GM18951 (cell line): ENCODE data around the gene LRIG1.

Experiments
- POLR2A ChIP-seq: IDR thresholded peaks from 4 replicates; pipeline ENCODE4 v1.6.1; 2011; ENCODE audit warnings: mild to moderate bottlenecking; ENCODE audit not compliant: insufficient read length, insufficient read depth; ENCODE audit errors: extremely low read depth
- in situ Hi-C: fragments of 300-500 bp; cut with MboI; formaldehyde crosslinking; loops from one replicate; pipeline ENCODE4 v1.12.0; 2022; ENCODE audit warnings: low sequenced_read_pairs, mixed read lengths, inconsistent platforms; ENCODE audit not compliant: unreplicated experiment

LRIG1 gene

DNA sequence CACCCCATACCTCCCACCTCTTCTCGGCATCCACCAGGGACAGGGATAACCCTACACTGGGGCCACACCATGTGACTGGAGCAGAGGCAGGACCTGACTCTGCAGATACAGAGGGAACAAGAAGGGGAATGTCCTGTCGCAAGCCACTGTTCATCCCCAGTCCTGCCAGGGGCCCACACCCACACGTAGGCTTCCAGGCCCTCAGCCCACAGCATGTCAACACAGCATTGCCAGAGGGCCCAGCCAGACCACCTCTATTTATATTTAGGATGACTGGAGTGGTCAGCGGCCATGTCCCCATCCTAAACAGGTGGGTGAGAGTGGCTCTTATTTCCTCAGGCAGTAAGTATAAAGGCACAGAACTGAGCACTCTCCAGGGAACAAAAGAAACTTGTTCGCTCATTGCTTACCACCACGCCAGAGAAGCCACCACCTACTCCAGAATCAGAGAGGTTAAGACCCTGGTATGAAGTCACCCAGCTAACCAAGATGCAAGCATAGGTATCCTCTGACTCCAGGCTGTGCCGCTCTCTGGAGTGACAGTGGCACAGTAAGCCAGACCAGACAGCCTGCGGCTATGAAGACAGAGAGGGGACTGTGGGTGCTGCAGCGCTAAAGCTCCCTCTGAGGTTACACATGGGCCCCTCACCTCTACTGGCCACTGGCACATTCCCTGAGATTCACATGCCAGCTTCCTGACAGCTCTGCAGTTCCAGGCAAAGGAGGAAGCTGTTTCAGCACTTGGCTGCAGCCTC lies 67.9 kb downstream of the LRIG1 start:
- no peak for TF ChIP-seq POLR2A
- in situ Hi-C loops: no loop called here

DNA sequence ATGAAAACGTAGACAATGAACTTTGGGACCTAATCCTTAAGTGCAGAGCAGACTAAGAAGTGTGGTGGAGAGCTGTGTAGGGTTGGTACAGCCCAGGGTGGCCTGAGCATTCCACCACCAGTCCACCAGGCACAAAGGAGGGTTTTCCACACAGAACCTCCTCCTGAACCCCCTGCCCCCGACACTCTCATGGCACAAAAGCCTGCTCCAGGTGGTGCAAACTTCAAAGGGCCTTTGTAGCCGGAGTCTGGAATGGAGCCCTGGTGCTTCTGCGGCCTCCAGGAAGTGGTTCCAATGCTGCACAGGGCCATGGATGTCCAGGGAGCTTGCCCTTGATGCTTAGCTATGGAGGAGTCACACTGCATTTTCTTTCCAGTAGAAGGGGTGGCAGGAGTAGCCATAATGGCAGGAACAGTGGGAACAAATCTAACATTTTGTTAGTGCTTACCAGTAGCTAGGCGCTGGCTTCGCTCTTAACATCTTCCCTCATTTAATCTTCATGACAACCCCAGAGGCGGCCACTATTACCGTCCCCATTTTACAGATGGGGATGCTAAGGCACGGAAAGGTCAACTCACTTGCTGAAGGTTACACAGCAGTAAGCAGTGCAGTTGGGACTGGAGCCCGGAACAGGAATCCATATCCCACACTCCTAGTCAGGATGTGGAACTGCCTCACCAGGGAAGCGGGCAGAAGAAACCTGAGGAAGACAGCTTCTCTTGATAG lies 68.6 kb downstream of the LRIG1 start:
- in situ Hi-C loops: no loop called here
- no peak for TF ChIP-seq POLR2A

DNA sequence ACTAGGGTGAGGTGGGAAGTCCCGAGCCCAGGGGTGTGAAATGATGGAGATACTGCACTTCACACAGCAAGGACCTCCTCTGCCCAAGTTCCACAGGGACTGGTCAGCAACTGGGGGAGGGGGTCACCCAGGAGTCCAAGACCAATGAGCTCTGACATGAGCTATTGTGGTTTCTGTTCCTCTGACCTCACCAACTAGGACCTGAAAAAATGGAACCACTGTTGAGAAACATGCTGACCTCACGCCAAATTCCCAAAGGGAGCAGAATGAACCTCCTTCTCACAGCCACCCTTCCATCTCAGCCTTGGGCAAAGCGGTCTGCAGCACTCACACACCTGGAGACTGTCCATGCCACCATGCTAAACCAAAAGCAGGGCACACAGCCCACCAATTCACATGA lies 69.3 kb downstream of the LRIG1 start:
- TF ChIP-seq POLR2A: no peak
- in situ Hi-C loops: no loop called here

DNA sequence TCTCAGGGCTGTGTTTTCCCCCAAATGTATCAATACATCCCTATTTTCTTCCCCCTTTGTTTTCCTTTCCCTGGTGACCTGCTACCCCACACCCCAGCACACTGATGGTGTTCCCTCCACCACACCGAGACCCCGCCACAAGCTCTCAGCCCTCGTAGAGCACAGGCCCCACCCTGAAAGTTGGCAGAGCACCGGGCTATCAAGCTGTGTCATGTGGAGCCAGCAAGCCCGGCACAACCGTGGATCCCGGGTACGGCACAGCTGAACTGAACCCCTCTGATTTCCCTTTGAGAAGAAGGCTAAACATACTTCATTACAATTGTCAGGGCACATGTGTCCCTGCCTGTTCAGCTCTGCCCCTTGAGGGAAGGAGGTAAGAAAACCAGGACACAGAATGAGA lies 69.9 kb downstream of the LRIG1 start:
- in situ Hi-C loops: no loop called here
- TF ChIP-seq POLR2A: no peak

DNA sequence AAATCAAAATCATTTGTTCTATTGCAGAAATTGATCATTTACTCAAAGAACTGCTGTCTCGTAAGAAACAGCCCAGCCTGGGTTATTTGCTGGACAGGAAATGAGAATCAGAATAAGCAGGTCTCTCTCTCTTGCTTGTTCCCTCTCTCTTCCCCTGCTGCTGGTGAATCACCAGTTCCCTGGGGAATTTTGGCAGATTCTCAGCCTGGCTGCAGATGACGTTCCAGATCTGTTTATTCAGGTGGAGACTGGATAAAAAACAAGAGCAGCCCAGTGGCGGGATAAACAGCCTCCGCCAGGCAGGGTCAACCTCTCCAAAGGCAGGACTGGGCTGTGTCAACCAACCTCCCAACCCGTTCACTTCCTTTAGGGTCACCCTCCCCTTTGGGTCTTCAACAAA lies 72.1 kb downstream of the LRIG1 start:
- in situ Hi-C loops: no loop called here
- TF ChIP-seq POLR2A: no peak

DNA sequence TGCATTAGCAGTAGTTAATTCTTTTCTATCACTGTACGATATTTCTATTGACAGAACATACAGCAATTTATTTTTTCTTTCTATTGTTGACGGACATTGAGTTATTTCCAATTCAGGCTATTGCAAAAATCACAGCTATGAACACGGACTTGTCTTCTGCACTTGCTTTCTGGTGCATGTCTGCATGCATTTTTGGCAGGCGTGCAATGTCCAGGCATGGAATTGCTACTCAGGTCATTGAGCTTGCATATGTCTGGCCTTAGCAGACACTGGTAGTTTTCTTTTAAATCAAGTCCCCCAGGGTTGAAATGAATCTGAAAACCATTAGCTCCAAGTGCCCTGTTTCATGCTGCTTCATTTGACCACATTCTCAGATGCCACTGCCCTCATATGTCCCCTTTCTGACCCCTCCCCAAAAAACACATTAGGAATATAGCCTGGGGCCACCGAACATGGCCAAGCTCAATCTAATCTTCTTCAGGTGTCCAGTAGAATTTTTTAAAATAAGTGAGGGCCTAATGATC lies 72.8 kb downstream of the LRIG1 start:
- in situ Hi-C loops: no loop called here
- TF ChIP-seq POLR2A: no peak

DNA sequence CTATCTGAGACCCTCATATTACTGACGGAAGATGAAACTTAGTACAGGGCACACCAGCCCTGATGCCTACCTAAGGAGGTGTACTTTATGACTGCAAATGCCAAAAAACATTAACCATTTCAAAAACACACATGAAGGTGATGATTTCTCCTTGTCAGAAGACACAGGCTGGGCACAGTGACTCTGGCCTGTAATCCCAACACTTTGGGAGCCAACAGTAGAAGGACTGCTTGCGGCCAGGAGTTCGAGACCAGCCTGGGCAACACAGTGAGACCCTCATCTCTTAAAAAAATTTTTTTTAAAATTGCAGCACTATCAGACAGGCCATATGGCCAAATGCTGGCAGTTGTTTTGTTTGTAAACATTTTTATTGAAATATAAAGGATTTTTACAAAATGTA lies 73.5 kb downstream of the LRIG1 start:
- in situ Hi-C loops: no loop called here
- TF ChIP-seq POLR2A: no peak

DNA sequence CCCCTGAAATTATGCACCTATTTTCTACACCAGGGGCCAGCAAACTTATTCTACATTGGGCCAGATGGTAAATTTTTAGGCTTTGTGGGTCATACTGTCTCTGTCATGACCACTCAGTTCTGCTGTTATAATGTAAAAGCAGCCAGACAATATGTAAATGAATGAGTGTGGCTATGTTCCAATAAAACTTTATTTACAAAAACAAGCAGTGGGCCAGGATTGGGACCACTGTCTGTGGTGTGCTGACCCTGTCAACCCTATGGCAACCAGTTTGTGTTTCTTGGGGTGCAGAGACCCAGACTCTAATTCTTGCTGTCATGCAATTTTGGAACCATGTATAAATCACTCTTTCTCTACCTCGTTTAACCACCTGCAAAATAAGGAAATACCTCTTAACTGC lies 74.7 kb downstream of the LRIG1 start:
- in situ Hi-C loops: no loop called here
- TF ChIP-seq POLR2A: no peak

DNA sequence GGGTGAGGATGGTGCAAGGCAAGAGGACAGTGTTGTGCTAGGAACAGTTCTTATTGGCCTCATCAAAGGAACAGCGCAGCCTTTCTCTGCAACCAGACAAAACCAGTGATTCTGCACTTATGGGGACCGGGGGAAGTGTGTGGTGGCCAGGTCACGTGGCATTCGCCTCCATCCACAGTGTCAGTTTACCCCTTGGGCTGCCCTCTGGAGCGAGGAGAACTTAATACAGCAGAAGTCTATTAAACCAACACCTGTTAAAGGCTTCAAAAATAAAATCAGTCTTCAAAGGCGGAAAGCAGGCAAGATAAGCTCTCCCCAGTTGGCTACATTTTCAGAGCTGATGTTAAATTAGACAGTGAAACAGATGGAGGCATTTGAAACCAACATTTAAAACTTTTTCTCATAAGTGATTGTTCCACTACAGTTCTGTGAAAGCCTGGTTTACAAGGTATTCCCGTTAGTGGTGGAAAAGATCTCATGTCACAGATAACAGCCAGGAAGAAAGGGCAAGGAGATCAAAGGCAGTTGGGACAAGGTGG lies 75.2 kb downstream of the LRIG1 start:
- in situ Hi-C loops: no loop called here
- no peak for TF ChIP-seq POLR2A

DNA sequence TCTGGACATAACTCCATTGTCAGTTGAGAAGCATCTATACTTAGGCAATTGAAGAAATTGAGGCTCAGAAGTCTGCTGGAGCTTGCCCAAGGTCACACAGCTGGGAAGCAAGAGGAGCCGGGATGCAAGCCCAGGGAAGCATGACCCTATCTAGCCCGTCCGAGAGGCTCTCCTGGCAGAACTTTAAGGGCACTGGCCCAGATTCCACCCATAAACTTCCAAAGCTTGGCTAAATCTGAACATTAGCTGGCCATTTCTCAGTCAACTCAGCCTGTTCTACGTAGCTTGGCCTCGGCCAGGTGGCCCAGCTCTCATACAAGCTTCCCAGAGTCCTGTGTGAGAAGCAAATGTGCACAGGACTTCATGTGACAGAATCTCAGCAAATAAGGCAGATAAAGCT lies 75.8 kb downstream of the LRIG1 start:
- in situ Hi-C loops: no loop called here
- no peak for TF ChIP-seq POLR2A

DNA sequence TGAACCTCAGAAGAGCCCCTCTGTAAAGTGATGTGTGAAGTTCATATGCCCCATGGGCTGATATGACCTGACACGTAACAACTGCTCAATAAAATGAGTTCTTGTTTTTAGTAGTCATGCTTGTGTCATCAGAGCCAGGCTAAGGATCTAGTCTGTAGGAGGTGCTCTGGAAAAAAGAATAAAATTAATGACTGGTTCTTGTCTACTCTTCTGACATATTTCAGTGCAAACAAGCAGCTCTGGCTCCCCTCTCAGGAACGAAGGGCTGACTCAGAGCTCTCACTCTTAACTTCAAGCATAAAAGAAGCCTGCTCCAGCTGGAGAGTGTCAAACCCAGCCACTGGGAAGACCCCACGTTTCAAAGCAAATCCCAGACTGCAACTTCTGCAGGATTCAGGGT lies 77.0 kb downstream of the LRIG1 start:
- TF ChIP-seq POLR2A: no peak
- in situ Hi-C loops: loop anchor here (5.0 to 25.0 kb wide), 2 partner anchors 39 to 389 kb away; no protein-coding TSS in a partner anchor

DNA sequence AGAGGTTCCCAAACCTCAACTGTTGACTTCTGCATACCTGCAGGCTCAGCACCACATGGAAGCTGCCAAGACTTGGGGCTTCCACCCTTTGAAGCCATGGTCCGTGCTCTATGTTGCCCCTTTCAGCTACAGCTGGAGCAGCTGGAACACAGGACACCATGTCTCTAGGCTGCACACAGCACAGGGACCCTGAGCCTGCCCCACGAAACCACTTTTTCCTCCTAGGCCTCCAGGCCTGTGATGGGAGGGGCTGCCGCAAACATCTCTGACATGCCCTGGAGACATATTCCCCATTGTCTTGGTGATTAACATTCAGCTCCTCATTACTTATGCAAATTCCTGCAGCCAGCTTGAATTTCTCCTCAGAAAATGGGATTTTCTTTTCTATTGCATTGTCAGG lies 78.9 kb downstream of the LRIG1 start:
- in situ Hi-C loops: loop anchor here (5.0 to 25.0 kb wide), 2 partner anchors 40 to 390 kb away; no protein-coding TSS in a partner anchor

DNA sequence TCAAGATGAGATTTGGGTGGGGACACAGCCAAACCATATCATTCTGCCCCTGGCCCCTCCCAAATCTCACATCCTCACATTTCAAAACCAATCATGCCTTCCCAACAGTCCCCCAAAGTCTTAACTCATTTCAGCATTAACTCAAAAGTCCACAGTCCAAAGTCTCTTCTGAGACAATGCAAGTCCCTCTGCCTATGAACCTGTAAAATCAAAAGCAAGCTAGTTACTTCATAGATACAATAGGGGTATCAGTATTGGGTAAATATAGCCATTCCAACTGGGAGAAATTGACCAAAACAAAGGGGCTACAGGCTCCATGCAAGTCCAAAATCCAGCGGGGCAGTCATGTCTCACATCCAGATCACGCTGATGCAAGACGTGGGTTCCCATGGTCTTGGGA lies 79.7 kb downstream of the LRIG1 start:
- in situ Hi-C loops: loop anchor here (5.0 to 25.0 kb wide), 2 partner anchors 41 to 391 kb away; no protein-coding TSS in a partner anchor

DNA sequence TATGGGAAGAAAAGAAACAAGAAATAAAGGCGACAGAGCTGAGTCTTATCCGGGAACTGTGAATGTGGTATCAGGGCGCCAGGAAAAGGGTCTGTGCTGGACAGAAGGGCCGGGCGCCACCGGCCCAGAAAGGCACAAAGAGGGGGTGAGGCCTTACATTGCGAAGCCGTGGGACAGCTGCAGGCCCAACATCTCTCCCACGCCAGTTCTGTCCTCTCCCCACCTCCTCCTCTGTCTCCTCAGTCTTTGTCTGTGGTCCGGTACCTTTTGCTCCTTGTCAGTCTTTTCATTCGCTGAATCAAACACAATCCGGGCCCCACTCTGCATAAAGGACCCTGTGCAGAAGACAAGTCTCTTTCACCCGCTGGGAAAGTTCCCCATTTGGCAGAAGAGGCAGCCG lies 81.8 kb downstream of the LRIG1 start:
- in situ Hi-C loops: loop anchor here (25.0 kb wide), 1 partner anchor 393 kb away; no protein-coding TSS in a partner anchor
- no peak for TF ChIP-seq POLR2A
